Parathyroid adenoma (tissue), 2 donors: ENCODE results near the gene MSMB.

Source experiments
- H2AFZ ChIP-seq: fragments of 300-600 bp; sonication (generic); one replicate; pipeline ENCODE4 v1.7.0; 2017; ENCODE audit warnings: antibody characterized with exemption, mild to moderate bottlenecking
- H3K27ac ChIP-seq: fragments of 300-600 bp; sonication (generic); one replicate; pipeline ENCODE4 v1.7.0; 2017
- H3K27me3 ChIP-seq: fragments of 300-600 bp; sonication (generic); one replicate; pipeline ENCODE4 v1.7.0; 2017; ENCODE audit warnings: low read length; ENCODE audit not compliant: control insufficient read depth, insufficient read depth
- H3K36me3 ChIP-seq: fragments of 300-600 bp; sonication (generic); one replicate; pipeline ENCODE4 v1.7.0; 2017; ENCODE audit warnings: low read length; ENCODE audit not compliant: control insufficient read depth, insufficient read depth
- H3K4me1 ChIP-seq: fragments of 300-600 bp; sonication (generic); one replicate; pipeline ENCODE4 v1.7.0; 2017; ENCODE audit warnings: control low read depth
- H3K4me2 ChIP-seq: fragments of 300-600 bp; sonication (generic); one replicate; pipeline ENCODE4 v1.7.0; 2017; ENCODE audit warnings: low read length
- H3K4me3 ChIP-seq: fragments of 300-600 bp; sonication (generic); one replicate; pipeline ENCODE4 v1.7.0; 2017; ENCODE audit warnings: low read depth, low read length
- H3K79me2 ChIP-seq: fragments of 300-600 bp; sonication (generic); one replicate; pipeline ENCODE4 v1.7.0; 2017; ENCODE audit warnings: control low read depth
- H3K9ac ChIP-seq: fragments of 300-600 bp; sonication (generic); one replicate; pipeline ENCODE4 v1.7.0; 2017; ENCODE audit warnings: mild to moderate bottlenecking
- H3K9me3 ChIP-seq: fragments of 300-600 bp; sonication (generic); one replicate; pipeline ENCODE4 v1.7.0; 2017; ENCODE audit warnings: low read length; ENCODE audit not compliant: control insufficient read depth
- CTCF ChIP-seq: fragments of 300-600 bp; sonication (generic); IDR thresholded peaks from one replicate; pipeline ENCODE4 v1.7.0; 2017; ENCODE audit warnings: antibody characterized with exemption, mild to moderate bottlenecking
- donor health status: primary hyperparathyroidism.

Gene MSMB

DNA sequence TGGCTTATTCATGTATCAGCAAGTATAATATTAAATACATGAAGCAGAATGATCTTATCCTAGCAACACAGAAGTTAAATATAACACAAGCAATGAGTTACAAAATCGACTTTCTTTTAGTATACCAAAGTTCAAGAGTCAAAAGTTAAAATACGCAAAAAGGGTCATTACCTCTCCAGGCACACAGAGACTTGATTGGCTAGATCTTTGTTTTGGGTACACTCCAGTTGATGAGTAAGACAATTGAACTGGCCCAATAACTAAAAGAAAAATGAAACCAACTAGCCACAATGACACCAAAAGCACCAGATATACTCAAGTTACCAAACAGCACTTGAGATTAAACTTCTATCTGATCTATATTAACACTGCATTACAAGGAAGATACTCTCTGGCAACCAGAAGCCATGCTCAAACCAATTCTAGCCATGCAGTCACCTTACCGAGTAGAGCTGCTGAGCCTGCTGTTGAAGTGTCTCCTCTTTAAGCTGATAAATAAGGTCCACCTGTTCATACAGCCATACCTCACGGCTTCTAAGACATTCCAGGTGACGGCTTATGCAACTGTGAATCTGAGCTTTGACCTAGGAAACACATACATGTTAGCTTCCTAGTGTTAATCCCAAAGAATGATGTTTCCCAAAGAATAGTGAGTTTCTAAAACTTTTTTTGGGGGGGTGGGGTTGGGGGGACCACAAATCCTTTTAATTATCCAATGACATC is 31.2 kb downstream of the MSMB start:
- Histone ChIP-seq H2AFZ (no peak overlapping the region), H3K4me2 (no peak overlapping the region), H3K79me2 (peaks cover 29% of the 10 kb centered on the region), H3K36me3 (no peaks in the 10 kb centered on the region), H3K9ac (no peak overlapping the region), H3K4me1 (peaks cover 9% of the 10 kb centered on the region), H3K27ac (no peak overlapping the region), H3K9me3 (no peaks in the 10 kb centered on the region), H3K27me3 (no peaks in the 10 kb centered on the region), H3K4me3 (no peak overlapping the region)
- TF ChIP-seq CTCF = no peak

DNA sequence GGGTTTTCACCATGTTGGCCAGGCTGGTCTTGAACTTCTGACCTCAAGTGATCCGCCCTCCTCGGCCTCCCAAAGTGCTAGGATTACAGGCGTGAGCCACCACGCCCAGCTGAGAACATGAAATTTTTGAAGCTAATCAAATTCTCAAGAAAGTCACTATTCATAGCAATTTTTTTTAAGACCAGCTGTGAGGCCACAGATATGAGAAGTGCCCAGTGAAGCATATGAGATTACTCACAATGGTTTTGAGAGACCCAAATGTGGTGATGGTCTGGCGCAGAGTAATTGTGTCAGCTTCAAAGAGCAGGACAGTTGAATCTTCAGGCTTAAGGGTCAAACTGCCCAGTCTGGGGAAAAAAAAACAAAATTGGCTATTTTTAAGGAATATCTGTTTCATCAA is 31.9 kb downstream of the MSMB start:
- no peak overlapping the region for H3K27ac ChIP-seq
- no peaks in the 10 kb centered on the region for H3K36me3 ChIP-seq
- no peak overlapping the region for H3K4me3 ChIP-seq
- TF ChIP-seq CTCF = no peak
- no peaks in the 10 kb centered on the region for H3K9me3 ChIP-seq
- peaks cover 26% of the 10 kb centered on the region for H3K79me2 ChIP-seq
- no peak overlapping the region for H3K4me2 ChIP-seq
- no peak overlapping the region for H2AFZ ChIP-seq
- peaks cover 3% of the 10 kb centered on the region for H3K4me1 ChIP-seq
- no peaks in the 10 kb centered on the region for H3K27me3 ChIP-seq
- no peak overlapping the region for H3K9ac ChIP-seq

DNA sequence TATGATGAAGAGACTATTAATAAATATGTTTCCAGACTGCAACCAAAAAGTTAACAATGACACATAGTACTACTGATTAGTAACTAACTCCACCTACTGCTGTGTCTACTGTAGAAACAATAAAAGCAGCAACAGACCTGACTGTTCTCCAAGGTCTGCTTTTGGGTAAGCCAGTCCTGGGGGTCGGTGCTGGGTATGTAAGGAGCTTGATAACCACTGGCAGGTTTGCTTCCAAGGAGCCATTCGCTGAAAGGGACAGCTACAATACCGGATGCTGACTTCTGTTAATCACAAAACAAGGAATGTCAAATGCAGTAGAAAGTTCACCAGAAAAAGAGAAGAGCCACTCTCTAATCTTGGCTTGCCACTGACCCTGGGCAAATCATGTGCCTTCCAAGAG is 33.3 kb downstream of the MSMB start:
- Histone ChIP-seq H3K4me3 (no peak overlapping the region), H3K4me1 (no peaks in the 10 kb centered on the region), H2AFZ (no peak overlapping the region), H3K36me3 (no peaks in the 10 kb centered on the region), H3K27me3 (no peaks in the 10 kb centered on the region), H3K79me2 (peaks cover 18% of the 10 kb centered on the region), H3K27ac (no peak overlapping the region), H3K9ac (no peak overlapping the region), H3K9me3 (no peaks in the 10 kb centered on the region), H3K4me2 (no peak overlapping the region)
- TF ChIP-seq CTCF = no peak

DNA sequence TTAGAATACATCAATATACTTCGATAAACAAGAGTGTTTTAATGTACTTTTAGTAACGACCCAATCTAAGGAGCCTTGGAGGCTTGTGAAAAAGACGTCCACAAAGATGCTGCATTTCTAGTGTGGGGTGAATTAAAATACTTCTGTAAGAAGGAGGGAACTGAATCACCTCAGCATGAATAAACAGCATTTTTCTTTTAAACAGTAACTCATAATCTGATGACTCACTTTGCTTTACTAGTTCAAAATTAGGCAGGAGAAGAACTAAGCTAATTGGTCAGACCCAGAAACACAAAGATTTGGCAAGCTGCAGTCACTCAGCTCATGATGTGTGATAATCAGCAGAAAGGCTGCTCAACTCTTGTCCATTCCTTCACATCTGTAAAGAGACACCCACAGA is 39.9 kb downstream of the MSMB start:
- Histone ChIP-seq H3K4me3 (no peak overlapping the region), H3K36me3 (no peaks in the 10 kb centered on the region), H3K9ac (no peak overlapping the region), H3K4me1 (peaks cover 5% of the 10 kb centered on the region), H3K27me3 (no peaks in the 10 kb centered on the region), H3K79me2 (no peaks in the 10 kb centered on the region), H2AFZ (no peak overlapping the region), H3K4me2 (no peak overlapping the region), H3K9me3 (no peaks in the 10 kb centered on the region), H3K27ac (no peak overlapping the region)
- TF ChIP-seq CTCF = no peak

DNA sequence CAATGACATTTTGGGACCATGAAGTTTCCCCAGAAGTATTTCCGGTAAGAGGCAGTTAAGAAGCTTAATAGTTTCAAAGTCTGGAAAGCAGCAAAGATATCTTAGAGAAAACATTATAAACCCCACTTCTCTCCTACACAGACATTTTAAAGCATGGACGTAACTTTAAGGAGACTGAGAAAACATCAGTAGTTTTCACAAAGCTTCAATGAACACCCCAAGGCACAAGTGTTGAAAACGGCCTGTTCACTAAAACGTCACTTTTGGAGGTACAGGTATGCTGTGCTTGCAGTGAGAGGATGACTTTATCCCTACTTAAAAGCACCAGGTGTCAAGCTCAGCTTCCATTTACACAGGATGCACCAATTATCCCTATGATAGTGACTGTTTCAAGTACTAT is 40.7 kb downstream of the MSMB start:
- Histone ChIP-seq H3K4me3 (no peak overlapping the region), H3K9me3 (no peaks in the 10 kb centered on the region), H3K4me2 (no peak overlapping the region), H3K4me1 (peaks cover 5% of the 10 kb centered on the region), H3K36me3 (no peaks in the 10 kb centered on the region), H3K79me2 (peaks cover 2% of the 10 kb centered on the region), H3K27ac (no peak overlapping the region), H3K9ac (no peak overlapping the region), H3K27me3 (no peaks in the 10 kb centered on the region), H2AFZ (no peak overlapping the region)
- no peak for TF ChIP-seq CTCF
